ENCODE measurements around the gene SMIM36. TPM values are rescaled to one million over a fixed set of nuclear protein-coding genes. Genes with fewer than 3 reads are reported as not detected.

The SMIM36 gene
- total RNA-seq, 2 donors from 2014 or later: not detected

DNA sequence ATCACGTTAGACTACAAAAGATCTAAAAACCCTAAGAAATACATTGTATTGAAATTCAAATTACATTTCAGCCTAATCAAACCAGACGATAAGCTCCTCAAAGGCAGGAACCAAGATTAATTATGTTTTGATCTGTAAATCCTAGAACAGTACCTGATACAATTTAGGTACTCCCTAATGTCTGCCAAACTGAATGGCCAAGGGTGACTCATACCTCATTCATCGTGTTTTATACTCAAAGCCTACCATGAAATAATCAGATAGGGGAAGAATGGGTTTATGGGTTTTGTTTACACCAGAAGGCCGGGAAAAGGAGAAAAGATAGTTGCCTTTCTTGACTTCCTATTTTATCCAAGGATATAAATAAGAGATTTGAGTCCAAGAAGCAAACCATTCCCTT, 108.9 kb downstream of the SMIM36 start:
- no peak overlapping the region for H3K27ac Mint-ChIP-seq
- H3K27me3 Mint-ChIP-seq (ENCODE audit: insufficient read depth): no peaks in the 10 kb centered on the region
- H3K9me3 ChIP-seq (ENCODE audit: control insufficient read depth, low read length): no peaks in the 10 kb centered on the region
- no peak overlapping the region for H3K4me3 ChIP-seq (ENCODE audit: low read length)
- no peaks in the 10 kb centered on the region for H3K4me1 ChIP-seq (ENCODE audit: control insufficient read depth, insufficient read depth, low read length)
- 80 to 97% methylated on average over 1 to 4 of the region's 4 CpGs for WGBS, 2 experiments (ENCODE audit: insufficient coverage in 1 of 2, insufficient read length in 1 of 2)
- no peak overlapping the region for H3K9ac ChIP-seq (ENCODE audit: extremely low read depth, low read length, poor library complexity, severe bottlenecking)
- H3K27me3 ChIP-seq (ENCODE audit: control insufficient read depth, insufficient read depth, low read length, poor library complexity, severe bottlenecking): no peaks in the 10 kb centered on the region
- TF ChIP-seq, protein P1, sequence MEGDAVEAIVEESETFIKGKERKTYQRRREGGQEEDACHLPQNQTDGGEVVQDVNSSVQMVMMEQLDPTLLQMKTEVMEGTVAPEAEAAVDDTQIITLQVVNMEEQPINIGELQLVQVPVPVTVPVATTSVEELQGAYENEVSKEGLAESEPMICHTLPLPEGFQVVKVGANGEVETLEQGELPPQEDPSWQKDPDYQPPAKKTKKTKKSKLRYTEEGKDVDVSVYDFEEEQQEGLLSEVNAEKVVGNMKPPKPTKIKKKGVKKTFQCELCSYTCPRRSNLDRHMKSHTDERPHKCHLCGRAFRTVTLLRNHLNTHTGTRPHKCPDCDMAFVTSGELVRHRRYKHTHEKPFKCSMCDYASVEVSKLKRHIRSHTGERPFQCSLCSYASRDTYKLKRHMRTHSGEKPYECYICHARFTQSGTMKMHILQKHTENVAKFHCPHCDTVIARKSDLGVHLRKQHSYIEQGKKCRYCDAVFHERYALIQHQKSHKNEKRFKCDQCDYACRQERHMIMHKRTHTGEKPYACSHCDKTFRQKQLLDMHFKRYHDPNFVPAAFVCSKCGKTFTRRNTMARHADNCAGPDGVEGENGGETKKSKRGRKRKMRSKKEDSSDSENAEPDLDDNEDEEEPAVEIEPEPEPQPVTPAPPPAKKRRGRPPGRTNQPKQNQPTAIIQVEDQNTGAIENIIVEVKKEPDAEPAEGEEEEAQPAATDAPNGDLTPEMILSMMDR (conservative IDR thresholded peaks at IDR 0.05): no peak
- H3K4me3 Mint-ChIP-seq: no peak overlapping the region
- H3K27ac ChIP-seq (ENCODE audit: low read depth, low read length): no peak overlapping the region
- DNase-seq: no peak
- H3K36me3 Mint-ChIP-seq (ENCODE audit: low read depth): peaks cover 71% of the 10 kb centered on the region
- peaks cover under 1% of the 10 kb centered on the region for H3K4me1 Mint-ChIP-seq
- H3K9me3 Mint-ChIP-seq: no peaks in the 10 kb centered on the region
- peaks cover 73% of the 10 kb centered on the region for H3K36me3 ChIP-seq (ENCODE audit: control insufficient read depth, insufficient read depth, low read length)

Other genes starting within 250 kb of the SMIM36 start
- not detected for gene HLF, start 246.5 kb downstream of the SMIM36 start, total RNA-seq
- 10 to 100 TPM; 40.1 to 40.2 TPM for gene MMD, start 89.6 kb downstream of the SMIM36 start, total RNA-seq
- gene TMEM100, start 211.4 kb upstream of the SMIM36 start, total RNA-seq: 1 to 10 TPM in 1 of 2 donors, under 1 TPM in 1; 0.71 to 4.3 TPM
- gene PCTP, start 239.6 kb upstream of the SMIM36 start, total RNA-seq: 10 to 100 TPM; 29.0 to 47.2 TPM